Stimulated activated naive CD8-positive, alpha-beta T cell treated with anti-CD3 and anti-CD28 coated beads, Interleukin-15, Interleukin-2, amounts not matched to agents 100 ng/mL and 50 ng/mL, for 24 hours (primary cell): ENCODE measurements around the gene LILRA2.
"Not testable (repeated sequence)": the region's sequence is repeated elsewhere in the genome, so short reads cannot be mapped to it uniquely, and the experiment has no call there.

ENCODE experiments used
- H3K27ac Mint-ChIP-seq: one replicate; pipeline ENCODE4 v1.8.0; 2021; ENCODE audit warnings: mild to moderate bottlenecking, mixed read lengths
- H3K27me3 Mint-ChIP-seq: one replicate; pipeline ENCODE4 v1.8.0; 2021; ENCODE audit warnings: mixed read lengths
- H3K36me3 Mint-ChIP-seq: one replicate; pipeline ENCODE4 v1.8.0; 2021; ENCODE audit warnings: low read depth, mixed read lengths
- H3K4me1 Mint-ChIP-seq: one replicate; pipeline ENCODE4 v1.8.0; 2021; ENCODE audit warnings: low read depth, mixed read lengths
- H3K4me3 Mint-ChIP-seq: one replicate; pipeline ENCODE4 v1.8.0; 2021; ENCODE audit warnings: mild to moderate bottlenecking, mixed read lengths
- H3K9me3 Mint-ChIP-seq: one replicate; pipeline ENCODE4 v1.8.0; 2021; ENCODE audit warnings: mixed read lengths

Gene LILRA2

DNA sequence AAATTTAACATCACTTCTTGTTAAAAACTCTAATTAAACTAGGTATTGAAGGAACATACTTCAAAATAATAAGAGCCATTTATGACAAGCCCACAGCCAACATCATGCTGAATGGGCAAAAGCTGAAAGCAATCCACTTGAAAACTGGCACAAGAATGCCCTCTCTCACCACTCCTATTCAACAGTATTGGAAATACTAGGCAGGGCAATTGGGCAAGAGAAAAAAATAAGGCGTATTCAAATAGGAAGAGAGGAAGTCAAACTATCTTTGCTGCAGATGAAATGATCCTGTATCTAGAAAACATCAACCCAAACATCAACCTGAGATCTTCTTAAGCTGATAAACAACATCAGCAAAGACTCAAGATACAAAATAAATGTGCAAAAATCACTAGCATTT, 41.1 kb downstream of the LILRA2 start:
- Mint-ChIP-seq H3K4me3 (no peak overlapping the region), H3K9me3 (peaks cover 5% of the 10 kb centered on the region), H3K36me3 (no peaks in the 10 kb centered on the region), H3K27me3 (peaks cover 5% of the 10 kb centered on the region), H3K4me1 (peaks cover 15% of the 10 kb centered on the region), H3K27ac (no peak overlapping the region)

DNA sequence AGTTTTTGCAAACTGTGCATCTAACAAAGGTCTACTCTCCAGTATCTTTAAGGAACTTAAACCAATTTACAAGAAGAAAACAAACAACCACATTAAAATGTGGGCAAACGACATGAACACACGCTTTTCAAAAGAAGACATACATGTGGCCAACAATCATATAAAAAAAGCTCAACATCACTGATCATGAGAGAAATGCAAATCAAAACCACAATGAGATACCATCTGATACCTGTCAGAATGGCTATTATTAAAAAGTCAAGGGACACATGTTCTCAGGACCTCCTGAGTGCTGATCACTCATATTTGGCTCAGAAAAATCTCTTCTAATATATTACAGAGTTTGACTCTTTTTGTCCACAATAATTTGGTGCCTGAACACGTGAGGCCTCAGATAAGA, 42.5 kb downstream of the LILRA2 start:
- no peak overlapping the region for H3K4me3 Mint-ChIP-seq
- H3K4me1 Mint-ChIP-seq, result peaks cover 15% of the 10 kb centered on the region
- H3K36me3 Mint-ChIP-seq, result no peaks in the 10 kb centered on the region
- peaks cover 5% of the 10 kb centered on the region for H3K9me3 Mint-ChIP-seq
- peaks cover 5% of the 10 kb centered on the region for H3K27me3 Mint-ChIP-seq
- no peak overlapping the region for H3K27ac Mint-ChIP-seq

GRCh38 chr19:54616821-54617560, 43.4 kb downstream of the LILRA2 start:
- peaks cover 4% of the 10 kb centered on the region for H3K27me3 Mint-ChIP-seq
- H3K27ac Mint-ChIP-seq, result peak overlapping the region; percentile 60
- peak overlapping the region; percentile 75 for H3K4me3 Mint-ChIP-seq
- H3K4me1 Mint-ChIP-seq, result peaks cover 12% of the 10 kb centered on the region
- H3K36me3 Mint-ChIP-seq, result no peaks in the 10 kb centered on the region
- H3K9me3 Mint-ChIP-seq, result peaks cover 5% of the 10 kb centered on the region

- Mint-ChIP-seq H3K4me3 (no peak overlapping the region), H3K4me1 (peaks cover 12% of the 10 kb centered on the region), H3K9me3 (peaks cover 5% of the 10 kb centered on the region), H3K36me3 (no peaks in the 10 kb centered on the region), H3K27ac (no peak overlapping the region), H3K27me3 (peaks cover 4% of the 10 kb centered on the region)
These were observed 46.9 kb downstream of the LILRA2 start for GRCh38 chr19:54620464-54620863.

DNA sequence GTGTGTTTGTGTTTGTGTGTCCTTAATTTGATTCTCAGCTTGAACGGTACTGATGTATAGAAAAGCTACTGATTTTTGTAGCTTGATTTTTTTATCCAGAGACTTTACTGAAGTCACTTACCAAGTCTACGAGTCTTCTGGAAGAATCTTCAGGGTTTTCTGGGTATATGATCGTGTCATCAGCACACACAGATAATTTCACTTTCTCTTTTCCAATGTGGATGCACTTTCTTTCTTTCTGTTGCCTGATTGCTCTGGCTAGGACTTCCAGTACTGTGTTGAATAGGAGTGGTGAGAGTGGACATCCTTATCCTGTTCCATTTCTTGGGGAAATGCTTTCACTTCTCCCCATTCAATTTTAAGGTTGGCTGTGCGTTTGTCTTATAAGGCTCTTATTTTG, 48.8 kb downstream of the LILRA2 start:
- no peaks in the 10 kb centered on the region for H3K9me3 Mint-ChIP-seq
- H3K36me3 Mint-ChIP-seq, result no peaks in the 10 kb centered on the region
- peak overlapping the region; percentile 50 for H3K4me3 Mint-ChIP-seq
- H3K27ac Mint-ChIP-seq, result peak overlapping the region; percentile 53
- H3K27me3 Mint-ChIP-seq, result peaks cover 11% of the 10 kb centered on the region
- H3K4me1 Mint-ChIP-seq, result peaks cover 8% of the 10 kb centered on the region

DNA sequence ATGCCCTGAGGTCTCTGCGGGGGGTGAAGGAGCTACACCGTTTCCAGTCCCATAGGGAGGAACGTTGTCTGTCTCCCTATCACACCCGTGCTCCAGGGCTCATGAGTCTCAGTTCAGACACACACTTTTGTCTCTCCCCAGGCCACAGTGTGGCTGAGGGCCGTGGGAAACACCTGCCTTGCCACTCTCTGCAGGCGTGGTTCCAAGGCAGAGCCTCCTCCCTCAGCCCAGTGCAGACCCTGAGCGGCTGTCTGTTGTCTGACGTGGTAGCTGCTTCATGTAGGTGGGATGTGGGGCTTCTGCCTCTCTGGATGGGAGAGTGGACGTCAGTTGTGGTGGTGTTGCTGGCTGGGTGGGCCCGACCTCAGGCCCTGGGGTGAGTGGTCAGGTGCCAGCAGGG, 50.6 kb downstream of the LILRA2 start:
- H3K4me3 Mint-ChIP-seq, H3K27ac Mint-ChIP-seq, H3K36me3 Mint-ChIP-seq, H3K9me3 Mint-ChIP-seq, H3K4me1 Mint-ChIP-seq: not testable (repeated sequence)
- peaks cover 14% of the 10 kb centered on the region for H3K27me3 Mint-ChIP-seq

- peaks cover 15% of the 10 kb centered on the region for H3K27me3 Mint-ChIP-seq
- not testable (repeated sequence) for H3K4me1 Mint-ChIP-seq, H3K9me3 Mint-ChIP-seq, H3K4me3 Mint-ChIP-seq, H3K27ac Mint-ChIP-seq, H3K36me3 Mint-ChIP-seq
These were observed 51.5 kb downstream of the LILRA2 start for GRCh38 chr19:54624934-54625730.

DNA sequence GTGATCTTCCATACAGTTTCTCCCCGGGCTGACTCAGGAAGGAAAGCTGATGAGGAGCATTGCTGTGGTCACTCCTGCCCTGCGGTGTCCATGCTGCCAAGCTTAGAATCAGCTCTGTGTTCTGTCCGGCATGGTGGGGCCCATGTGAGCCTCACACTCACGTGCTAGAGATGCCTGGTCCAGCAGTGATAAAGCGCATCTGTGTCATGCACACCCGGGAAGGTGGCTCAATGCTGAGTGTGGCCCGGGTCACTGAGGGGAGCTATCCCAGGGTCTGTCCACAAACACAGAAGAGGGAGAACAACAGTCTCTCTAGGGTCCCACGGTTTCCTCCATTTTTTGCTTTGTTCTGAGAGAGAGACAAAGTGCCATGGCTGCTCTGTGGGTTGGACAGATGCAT, 53.2 kb downstream of the LILRA2 start:
- Mint-ChIP-seq H3K36me3 (no peaks in the 10 kb centered on the region), H3K27ac (no peak overlapping the region), H3K9me3 (no peaks in the 10 kb centered on the region), H3K4me3 (no peak overlapping the region), H3K27me3 (peaks cover 16% of the 10 kb centered on the region), H3K4me1 (peaks cover 15% of the 10 kb centered on the region)

- not testable (repeated sequence) for H3K36me3 Mint-ChIP-seq, H3K27ac Mint-ChIP-seq
These were observed 54.3 kb downstream of the LILRA2 start for GRCh38 chr19:54627912-54628311.

GRCh38 chr19:54630262-54630661, 56.7 kb downstream of the LILRA2 start, which contains the start of gene LILRB1:
Gene LILRB1, plus strand, starts transcription at chr19:54630484. Its CDS starts 590 bp downstream, at chr19:54631074.
- H3K27ac Mint-ChIP-seq, H3K36me3 Mint-ChIP-seq, H3K9me3 Mint-ChIP-seq: not testable (repeated sequence)
- peak within 1 kb of the TSS; percentile 47 for H3K4me3 Mint-ChIP-seq
- H3K27me3 Mint-ChIP-seq, result peaks cover 16% of the 10 kb centered on the region
- peaks cover 15% of the 10 kb centered on the region for H3K4me1 Mint-ChIP-seq

More at GRCh38 chr19:54627912-54628311, 54.3 kb downstream of the LILRA2 start:
- Mint-ChIP-seq H3K27me3 (peaks cover 16% of the 10 kb centered on the region), H3K4me1 (peaks cover 15% of the 10 kb centered on the region)
- not testable (repeated sequence) for H3K4me3 Mint-ChIP-seq, H3K9me3 Mint-ChIP-seq

- H3K36me3 Mint-ChIP-seq, result no peaks in the 10 kb centered on the region
- peak overlapping the region; percentile 47 for H3K4me3 Mint-ChIP-seq
- no peaks in the 10 kb centered on the region for H3K9me3 Mint-ChIP-seq
- peaks cover 12% of the 10 kb centered on the region for H3K4me1 Mint-ChIP-seq
- H3K27ac Mint-ChIP-seq, result no peak overlapping the region
- H3K27me3 Mint-ChIP-seq, result peaks cover 15% of the 10 kb centered on the region
These were observed 57.2 kb downstream of the LILRA2 start for GRCh38 chr19:54630782-54631181.

- H3K27ac Mint-ChIP-seq, H3K4me3 Mint-ChIP-seq, H3K4me1 Mint-ChIP-seq, H3K9me3 Mint-ChIP-seq, H3K27me3 Mint-ChIP-seq, H3K36me3 Mint-ChIP-seq: not testable (repeated sequence)
These were observed 58.1 kb downstream of the LILRA2 start for GRCh38 chr19:54631489-54632337.

- not testable (repeated sequence) for H3K4me3 Mint-ChIP-seq, H3K27me3 Mint-ChIP-seq, H3K27ac Mint-ChIP-seq, H3K9me3 Mint-ChIP-seq, H3K36me3 Mint-ChIP-seq, H3K4me1 Mint-ChIP-seq
These were observed 58.9 kb downstream of the LILRA2 start for GRCh38 chr19:54632517-54632916.

DNA sequence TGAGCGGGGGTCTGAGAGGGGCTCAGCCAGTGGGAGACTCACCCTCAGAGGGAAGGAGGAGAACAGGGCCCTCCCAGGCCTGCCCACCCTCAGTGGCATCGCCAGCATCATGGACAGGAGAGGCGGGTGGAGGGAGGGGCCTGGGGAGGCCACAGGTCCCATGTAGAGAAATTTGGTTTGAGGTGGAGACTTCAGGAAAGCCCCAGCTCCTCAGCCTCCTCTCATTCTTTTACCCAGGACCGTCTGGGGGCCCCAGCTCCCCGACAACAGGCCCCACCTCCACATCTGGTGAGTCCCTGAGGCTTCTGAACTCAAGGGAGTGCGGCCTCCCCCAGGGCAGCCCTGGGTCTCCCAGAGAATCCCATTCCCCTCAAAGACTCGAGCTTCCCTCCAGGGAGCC, 59.8 kb downstream of the LILRA2 start:
- Mint-ChIP-seq H3K27ac (no peak overlapping the region), H3K9me3 (no peaks in the 10 kb centered on the region), H3K36me3 (no peaks in the 10 kb centered on the region), H3K4me1 (peaks cover 7% of the 10 kb centered on the region), H3K4me3 (no peak overlapping the region), H3K27me3 (peaks cover 7% of the 10 kb centered on the region)

GRCh38 chr19:54636081-54636480, 62.5 kb downstream of the LILRA2 start:
- not testable (repeated sequence) for H3K27me3 Mint-ChIP-seq, H3K9me3 Mint-ChIP-seq, H3K27ac Mint-ChIP-seq, H3K4me1 Mint-ChIP-seq, H3K4me3 Mint-ChIP-seq, H3K36me3 Mint-ChIP-seq
